HL-60 (cell line): ENCODE data around the gene VWA3B.

ENCODE experiments used
- GABPA ChIP-seq: IDR thresholded peaks from 2 replicates; pipeline ENCODE4 v1.6.1; 2012; ENCODE audit warnings: low read depth
- POLR2AphosphoS5 ChIP-seq: IDR thresholded peaks from 2 replicates; pipeline ENCODE4 v1.6.1; 2012; ENCODE audit warnings: low read depth
- TF ChIP-seq, protein P1 (sequence below): IDR thresholded peaks from 2 replicates; pipeline ENCODE4 v1.6.1; 2012; ENCODE audit warnings: low read depth; ENCODE audit not compliant: insufficient replicate concordance
- TF ChIP-seq, protein P2 (sequence below): IDR thresholded peaks from one replicate; pipeline ENCODE4 v1.5.1; 2011; ENCODE audit warnings: low read length, control low read depth, inconsistent platforms; ENCODE audit not compliant: insufficient read depth

DNA sequence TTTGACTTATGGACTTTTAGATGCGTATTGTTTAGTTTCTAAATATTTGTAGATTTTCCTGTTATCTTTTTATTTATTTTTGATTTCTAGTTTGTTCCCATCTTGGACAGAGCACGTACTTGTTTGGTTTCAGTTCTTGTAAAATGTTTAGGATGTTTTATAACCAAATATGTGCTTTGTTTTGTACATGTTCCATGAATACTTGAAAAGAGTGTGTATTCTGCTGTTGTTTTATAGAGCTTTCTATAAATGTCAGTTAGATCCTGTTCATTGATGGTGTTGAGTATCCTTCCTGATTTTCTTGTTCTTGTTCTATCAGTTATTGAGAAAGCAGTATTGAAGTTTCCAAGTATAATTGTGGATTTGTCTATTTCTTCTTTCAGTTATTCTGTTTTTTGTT lies 21.1 kb downstream of the VWA3B start:
- no peak for TF ChIP-seq POLR2AphosphoS5
- no peak for TF ChIP-seq GABPA
- TF ChIP-seq, protein P1, sequence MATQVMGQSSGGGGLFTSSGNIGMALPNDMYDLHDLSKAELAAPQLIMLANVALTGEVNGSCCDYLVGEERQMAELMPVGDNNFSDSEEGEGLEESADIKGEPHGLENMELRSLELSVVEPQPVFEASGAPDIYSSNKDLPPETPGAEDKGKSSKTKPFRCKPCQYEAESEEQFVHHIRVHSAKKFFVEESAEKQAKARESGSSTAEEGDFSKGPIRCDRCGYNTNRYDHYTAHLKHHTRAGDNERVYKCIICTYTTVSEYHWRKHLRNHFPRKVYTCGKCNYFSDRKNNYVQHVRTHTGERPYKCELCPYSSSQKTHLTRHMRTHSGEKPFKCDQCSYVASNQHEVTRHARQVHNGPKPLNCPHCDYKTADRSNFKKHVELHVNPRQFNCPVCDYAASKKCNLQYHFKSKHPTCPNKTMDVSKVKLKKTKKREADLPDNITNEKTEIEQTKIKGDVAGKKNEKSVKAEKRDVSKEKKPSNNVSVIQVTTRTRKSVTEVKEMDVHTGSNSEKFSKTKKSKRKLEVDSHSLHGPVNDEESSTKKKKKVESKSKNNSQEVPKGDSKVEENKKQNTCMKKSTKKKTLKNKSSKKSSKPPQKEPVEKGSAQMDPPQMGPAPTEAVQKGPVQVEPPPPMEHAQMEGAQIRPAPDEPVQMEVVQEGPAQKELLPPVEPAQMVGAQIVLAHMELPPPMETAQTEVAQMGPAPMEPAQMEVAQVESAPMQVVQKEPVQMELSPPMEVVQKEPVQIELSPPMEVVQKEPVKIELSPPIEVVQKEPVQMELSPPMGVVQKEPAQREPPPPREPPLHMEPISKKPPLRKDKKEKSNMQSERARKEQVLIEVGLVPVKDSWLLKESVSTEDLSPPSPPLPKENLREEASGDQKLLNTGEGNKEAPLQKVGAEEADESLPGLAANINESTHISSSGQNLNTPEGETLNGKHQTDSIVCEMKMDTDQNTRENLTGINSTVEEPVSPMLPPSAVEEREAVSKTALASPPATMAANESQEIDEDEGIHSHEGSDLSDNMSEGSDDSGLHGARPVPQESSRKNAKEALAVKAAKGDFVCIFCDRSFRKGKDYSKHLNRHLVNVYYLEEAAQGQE: no peak
- TF ChIP-seq, protein P2, sequence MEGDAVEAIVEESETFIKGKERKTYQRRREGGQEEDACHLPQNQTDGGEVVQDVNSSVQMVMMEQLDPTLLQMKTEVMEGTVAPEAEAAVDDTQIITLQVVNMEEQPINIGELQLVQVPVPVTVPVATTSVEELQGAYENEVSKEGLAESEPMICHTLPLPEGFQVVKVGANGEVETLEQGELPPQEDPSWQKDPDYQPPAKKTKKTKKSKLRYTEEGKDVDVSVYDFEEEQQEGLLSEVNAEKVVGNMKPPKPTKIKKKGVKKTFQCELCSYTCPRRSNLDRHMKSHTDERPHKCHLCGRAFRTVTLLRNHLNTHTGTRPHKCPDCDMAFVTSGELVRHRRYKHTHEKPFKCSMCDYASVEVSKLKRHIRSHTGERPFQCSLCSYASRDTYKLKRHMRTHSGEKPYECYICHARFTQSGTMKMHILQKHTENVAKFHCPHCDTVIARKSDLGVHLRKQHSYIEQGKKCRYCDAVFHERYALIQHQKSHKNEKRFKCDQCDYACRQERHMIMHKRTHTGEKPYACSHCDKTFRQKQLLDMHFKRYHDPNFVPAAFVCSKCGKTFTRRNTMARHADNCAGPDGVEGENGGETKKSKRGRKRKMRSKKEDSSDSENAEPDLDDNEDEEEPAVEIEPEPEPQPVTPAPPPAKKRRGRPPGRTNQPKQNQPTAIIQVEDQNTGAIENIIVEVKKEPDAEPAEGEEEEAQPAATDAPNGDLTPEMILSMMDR: no peak
